HG02970 (cell line): ENCODE results near the gene MDFIC.
"Not testable (repeated sequence)": the region's sequence is repeated elsewhere in the genome, so short reads cannot be mapped to it uniquely, and the experiment has no call there.

Experiments used
- ATAC-seq: cut with Tn5 transposase; IDR thresholded peaks from one replicate; pipeline ENCODE4 v1.9.1; 2021; ENCODE audit warnings: mild to moderate bottlenecking, moderate library complexity, moderate number of reproducible peaks; ENCODE audit not compliant: unreplicated experiment, low FRiP score

MDFIC gene

DNA sequence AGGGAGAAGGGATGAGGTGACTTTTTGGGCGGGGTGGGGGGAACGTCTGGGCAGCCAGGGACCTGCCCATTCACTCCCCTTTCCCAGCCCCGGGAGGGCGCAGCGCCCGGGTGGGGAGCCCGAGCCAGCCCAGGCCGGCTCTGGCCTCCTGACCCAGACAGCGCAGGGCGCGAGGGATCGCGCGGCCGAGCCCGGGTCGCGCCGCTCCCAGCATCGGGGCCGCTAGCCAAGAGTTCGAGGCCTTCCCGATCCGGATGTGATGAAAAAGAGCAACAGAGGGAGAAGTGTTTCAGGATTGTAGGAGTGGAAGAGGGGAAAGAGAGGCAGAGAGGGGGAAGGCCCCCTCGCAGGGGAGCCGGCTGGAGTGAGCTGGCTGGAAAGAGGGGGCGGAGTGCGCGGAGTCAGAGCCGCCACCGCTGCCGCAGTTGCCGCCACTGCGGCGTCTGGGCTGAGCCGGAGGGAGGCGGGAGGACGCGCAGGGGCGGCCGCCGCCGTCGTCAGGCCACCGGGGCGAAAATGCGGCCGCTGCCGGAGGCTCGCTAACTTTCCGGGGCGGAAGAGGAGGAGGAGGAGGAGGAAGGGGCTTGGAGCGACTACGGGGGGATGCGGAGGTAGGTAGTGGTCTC is at the start of gene MDFIC:
MDFIC (plus strand) TSS at position 69 of the 626 bp plus-strand sequence. CDS start 940 bp downstream, outside the sequence.
- ATAC-seq = peak; percentile 41

DNA sequence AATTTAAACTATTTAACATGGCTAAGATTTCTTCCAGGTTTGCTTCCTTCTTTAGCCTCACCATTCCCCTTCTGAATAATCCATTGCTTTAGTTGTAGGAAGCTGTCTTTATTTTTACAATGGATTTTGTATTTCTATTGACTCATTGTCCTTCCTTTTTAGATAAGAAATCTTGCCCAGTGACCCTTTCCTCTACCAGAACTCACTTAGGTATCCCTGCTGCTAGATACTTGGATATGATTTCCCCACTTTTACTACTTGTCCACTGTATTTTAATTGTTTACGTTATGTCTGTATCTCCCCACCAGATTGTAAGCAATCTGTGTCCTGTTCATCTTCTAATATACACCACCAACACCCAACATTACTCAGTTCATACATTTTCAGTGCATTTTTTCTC is 47.7 kb upstream of the MDFIC start:
- no peak for ATAC-seq

- no peak for ATAC-seq
Observed at GRCh38 chr7:114875186-114875585, 46.7 kb upstream of the MDFIC start.

GRCh38 chr7:114879554-114879953 is 42.3 kb upstream of the MDFIC start:
- ATAC-seq = no peak

DNA sequence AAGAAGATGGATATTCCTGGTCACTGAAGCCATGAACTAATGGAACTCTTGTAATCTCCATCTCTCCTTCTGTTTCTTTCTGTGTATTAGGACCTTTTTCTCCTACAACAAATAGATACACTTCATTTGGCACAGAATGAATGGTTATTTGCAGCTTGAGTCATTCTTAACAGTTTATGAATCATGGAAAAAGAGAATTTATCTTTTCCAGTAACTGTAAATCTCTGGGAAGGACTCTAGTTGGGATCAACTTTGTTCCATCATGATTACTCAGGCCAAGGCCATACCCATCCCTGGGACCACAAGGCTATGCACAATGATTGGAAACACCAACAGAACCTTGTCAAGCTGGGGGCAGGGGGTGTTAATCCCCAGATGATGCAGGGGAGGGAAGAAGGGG is 36.1 kb upstream of the MDFIC start:
- ATAC-seq = no peak

- no peak for ATAC-seq
Observed at GRCh38 chr7:114886241-114886640, 35.7 kb upstream of the MDFIC start.

DNA sequence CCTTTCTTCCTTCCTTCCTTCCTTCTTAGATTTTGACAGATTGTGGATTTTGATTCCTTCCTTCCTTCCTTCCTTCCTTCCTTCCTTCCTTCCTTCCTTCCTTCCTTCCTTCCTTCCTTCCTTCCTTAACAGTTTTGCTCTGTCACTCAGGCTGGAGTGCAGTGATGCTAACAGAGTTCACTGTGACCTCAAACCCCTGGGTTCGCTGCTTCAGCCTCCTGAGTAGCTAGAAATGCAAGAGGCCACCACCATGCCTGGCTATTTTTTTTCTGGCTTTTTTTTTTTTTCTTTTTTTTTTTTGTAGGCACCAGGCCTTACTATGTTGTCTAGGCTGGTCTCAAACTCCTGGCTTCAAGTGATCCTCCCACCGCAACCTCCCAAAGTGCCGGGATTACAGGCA is 32.8 kb upstream of the MDFIC start:
- ATAC-seq = not testable (repeated sequence)

DNA sequence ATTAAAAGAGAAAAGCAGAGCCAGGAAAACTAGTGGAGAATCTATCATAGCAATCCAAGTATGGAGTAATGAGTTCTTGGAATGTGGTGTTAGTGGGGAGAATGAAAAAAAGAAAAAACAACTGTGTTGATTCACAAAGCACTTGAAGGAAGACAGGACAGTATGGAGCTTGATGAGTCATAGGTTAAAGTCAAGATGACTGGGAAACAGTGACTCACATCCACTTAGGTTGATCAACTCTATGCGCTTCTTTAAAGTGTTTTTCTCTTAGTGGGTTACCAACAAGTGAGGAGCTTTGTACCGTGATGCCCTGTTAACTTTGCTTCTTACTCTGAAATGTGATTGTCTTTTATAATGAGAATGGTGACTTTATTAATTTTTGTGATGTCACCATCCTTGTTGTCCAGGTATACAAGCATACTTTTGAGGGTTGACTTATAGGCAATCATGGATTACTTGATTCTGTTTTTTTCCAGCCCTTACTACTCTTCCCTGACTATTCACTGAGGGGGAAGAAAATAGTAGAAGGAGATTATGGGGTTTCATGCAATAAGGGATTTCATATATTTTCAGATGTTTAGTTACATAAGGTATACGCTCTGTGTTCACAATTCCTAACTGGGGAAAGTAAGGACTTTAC is 32.1 kb upstream of the MDFIC start:
- ATAC-seq = no peak

DNA sequence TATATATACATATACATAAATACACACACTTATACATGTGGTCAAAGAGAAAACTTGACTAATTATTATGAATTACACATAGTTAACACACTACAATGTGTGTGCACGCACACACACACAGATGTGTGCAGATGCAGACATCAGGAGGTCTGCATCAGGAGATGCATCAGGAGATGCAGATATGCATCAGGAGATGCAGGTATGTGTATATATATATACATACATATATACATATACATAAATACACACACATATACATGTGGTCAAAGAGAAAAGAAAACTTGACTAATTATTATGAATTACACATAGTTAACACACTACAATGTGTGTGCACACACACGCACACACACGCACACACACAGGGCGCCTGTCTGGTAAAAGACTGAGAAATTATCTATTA is 31.3 kb upstream of the MDFIC start:
- ATAC-seq = no peak

DNA sequence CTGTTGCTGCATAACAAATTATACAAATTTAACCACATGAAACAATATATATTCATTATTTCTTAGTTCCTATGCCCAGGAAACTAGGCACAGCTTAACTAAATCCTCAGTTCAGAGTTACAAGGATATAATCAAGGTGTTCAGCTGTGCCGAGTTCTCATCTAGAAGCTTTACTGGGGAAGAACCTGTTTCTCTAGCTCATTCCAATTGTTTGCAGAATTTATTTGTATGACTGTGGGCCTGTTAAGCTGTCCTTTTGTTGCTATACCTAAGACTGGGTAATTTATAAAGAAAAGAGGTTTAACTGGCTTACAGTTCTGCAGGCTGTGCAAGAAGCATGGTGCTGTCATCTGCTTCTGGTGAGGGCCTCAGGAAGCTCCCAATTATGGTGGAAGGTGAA is 21.8 kb upstream of the MDFIC start:
- ATAC-seq = no peak

DNA sequence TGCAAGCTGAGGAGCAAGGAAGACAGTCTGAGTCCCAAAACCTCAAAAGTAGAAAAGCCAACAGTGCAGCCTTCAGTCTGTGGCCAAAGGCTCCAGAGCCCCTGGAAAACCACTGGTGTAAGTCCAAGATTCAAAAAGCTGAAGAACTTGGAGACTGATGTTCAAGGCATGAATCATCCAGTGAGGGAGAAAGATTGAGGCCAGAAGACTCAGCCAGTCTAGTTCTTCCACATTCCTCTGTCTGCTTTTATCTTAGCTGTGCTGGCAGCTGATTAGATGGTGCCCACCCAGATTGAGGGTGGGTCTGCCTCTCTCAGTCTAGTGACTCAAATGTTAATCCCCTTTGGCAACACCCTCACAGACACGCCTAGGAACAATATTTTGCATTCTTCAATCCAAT is 20.1 kb upstream of the MDFIC start:
- ATAC-seq = no peak

DNA sequence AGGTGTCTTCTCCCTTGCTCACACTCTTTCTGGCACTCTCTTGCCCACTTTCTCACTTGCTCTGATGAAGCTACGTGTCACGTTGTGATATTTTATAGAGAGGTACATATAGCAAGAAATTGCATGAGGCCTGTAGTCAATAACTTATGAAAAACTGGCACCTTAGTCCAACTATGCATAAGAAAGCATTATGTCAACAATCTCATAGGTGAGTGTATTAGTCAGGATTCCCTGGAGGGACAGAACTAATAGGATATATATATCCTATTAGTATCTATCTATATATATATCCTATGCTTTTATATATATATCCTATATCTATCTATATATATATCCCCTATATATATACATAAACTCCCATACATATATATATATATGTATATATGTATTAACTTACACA is 18.8 kb upstream of the MDFIC start:
- no peak for ATAC-seq

DNA sequence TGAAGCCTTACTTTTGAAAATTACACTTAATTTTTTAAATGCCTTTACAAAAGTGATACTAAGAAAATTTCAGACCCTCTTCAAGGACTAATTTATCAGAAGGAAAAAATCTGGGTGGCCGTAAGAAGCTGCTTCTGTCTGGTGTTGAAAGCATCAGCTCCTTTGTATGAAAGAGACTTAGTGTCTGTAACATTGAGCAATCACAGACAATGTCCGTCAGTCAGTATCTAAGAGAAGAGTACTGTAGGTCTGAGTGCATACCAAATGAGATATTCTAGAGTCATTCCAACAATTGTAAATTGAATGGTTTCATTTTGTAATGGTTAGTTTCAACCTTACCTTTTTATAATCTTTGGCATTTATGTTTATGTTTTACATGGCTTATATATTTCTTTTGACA is 11.1 kb upstream of the MDFIC start:
- no peak for ATAC-seq

- ATAC-seq = no peak
Observed at GRCh38 chr7:114911411-114911810, 10.5 kb upstream of the MDFIC start.

- ATAC-seq = peak; percentile 92
Observed at GRCh38 chr7:114916261-114916892, 5.5 kb upstream of the MDFIC start.

DNA sequence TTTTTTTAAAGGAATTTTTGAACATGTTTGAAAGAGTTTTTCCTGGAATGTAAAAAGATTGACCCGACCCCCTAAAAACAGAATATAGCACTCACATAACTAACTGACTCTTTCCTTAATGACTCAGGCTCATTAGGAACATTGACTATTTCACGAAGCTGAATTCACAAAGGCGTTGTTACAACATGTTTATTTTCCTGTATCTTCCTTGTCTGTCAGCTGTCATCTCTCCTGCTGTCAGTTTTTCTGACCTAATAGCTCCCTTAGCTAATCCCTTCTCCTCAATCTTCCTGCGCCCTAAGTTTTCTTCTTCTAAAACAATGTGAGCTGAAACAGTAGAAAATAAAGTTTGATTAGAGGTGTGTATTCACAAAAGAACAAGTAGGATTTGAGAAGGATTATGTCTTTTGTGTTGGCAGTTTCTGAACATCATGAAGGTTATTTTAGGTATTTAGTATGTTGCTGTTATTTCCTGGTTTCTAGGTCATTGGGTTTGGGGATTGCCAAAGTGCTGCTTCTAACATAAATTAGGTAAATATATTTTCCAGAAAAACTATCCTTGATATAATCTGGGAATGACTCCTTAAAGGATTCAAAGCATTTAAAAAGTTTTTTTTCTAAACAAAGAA is 4.6 kb upstream of the MDFIC start:
- no peak for ATAC-seq

DNA sequence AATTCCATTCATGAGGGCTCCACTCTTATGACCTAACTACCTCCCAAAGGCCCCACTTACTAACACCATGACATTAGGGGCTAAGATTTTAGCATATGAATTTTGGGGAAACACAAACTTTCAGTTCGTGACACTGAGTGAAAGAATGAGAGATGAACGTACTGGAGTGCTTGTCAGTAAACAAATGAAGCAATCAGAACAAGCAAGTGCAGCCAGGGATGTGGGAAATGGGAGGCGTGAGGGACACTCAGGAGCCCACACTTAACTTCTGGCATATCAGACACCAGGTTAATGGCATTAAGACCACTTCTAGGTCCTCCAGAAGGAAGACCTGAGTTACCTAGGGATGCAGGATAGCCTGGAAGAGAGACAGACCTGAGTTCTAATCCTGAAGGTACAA is 2.3 kb upstream of the MDFIC start:
- no peak for ATAC-seq

GRCh38 chr7:114921631-114922025 is 266 bp upstream of the MDFIC start:
- no peak for ATAC-seq

GRCh38 chr7:114922652-114923402 is 933 bp downstream of the MDFIC start:
- peak; percentile 37 for ATAC-seq

DNA sequence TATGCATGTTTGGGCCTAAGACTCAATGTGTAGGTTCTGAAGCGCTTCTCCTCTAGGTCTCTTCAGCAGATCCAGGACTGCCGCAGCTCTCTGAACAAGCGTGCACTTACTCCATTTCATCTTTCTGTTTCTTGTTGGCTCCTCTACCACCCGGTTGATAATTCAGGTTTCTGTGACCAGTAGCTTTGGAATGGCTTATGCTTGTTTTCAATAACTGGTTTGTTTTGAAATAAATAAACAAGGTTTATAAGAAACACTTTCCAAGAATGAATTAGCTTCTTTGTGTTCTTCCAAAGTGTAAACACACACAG is 1.5 kb downstream of the MDFIC start:
- no peak for ATAC-seq
